ENCODE data around the gene METTL22.

Gene METTL22

GRCh38 chr16:8691728-8692127 lies 70.2 kb downstream of the METTL22 start:
- DNase-seq (ENCODE audit: low read depth, low spot score), result no peak

GRCh38 chr16:8694795-8695728 lies 73.6 kb downstream of the METTL22 start:
- no peak for DNase-seq (ENCODE audit: low read depth, low spot score)

GRCh38 chr16:8696880-8697279 lies 75.4 kb downstream of the METTL22 start:
- no peak for DNase-seq (ENCODE audit: low read depth, low spot score)

- DNase-seq (ENCODE audit: low read depth, low spot score), result no peak
Measured at GRCh38 chr16:8697965-8698364, 76.5 kb downstream of the METTL22 start.

Data from activated CD4-positive, CD25-positive, alpha-beta regulatory T cell treated with anti-CD3 and anti-CD28 coated beads, Interleukin-2, amount 50 U/mL, for 16 hours (primary cell).